HepG2 (cell line): ENCODE data around the gene DLG4. TPM values are rescaled to one million over a fixed set of nuclear protein-coding genes. Genes with fewer than 3 reads are reported as not detected.

Source experiments
- ATAC-seq: fragments of 200-7000 bp; cut with Tn5 transposase; 3 replicates; pipeline ENCODE4 v1.9.1; 2020; ENCODE audit warnings: mild to moderate bottlenecking, moderate library complexity
- BruUV-seq: library from RNA; stranded (reverse); fragments of 400-500 nt; replicated peaks from 2 replicates; lab custom pipeline; 2021; lab: Mats Ljungman, UMichigan
- CTCF ChIA-PET: fragments of 300-600 bp; formaldehyde crosslinking; extraction: SDS; loops from one replicate; lab custom pipeline; 2021; ENCODE audit warnings: low total read pairs, inconsistent platforms, low intra/inter-chr PET ratio; lab: Yijun Ruan, JAX
- POLR2A ChIA-PET: fragments of 350-600 bp; sonication (Branson Sonifier 250); formaldehyde crosslinking; loops from one replicate; lab custom pipeline; 2020; ENCODE audit warnings: antibody characterized with exemption, inconsistent platforms; lab: Yijun Ruan, JAX
- DNase-seq: peaks from one replicate; pipeline ENCODE4 v3.0.0-alpha.2; 2015; ENCODE audit warnings: low spot score
- FAIRE-seq: peaks from 3 replicates; lab custom pipeline; 2011; peaks lifted over from hg19 to GRCh38; lab: Jason Lieb, UNC
- H2AFZ ChIP-seq: one replicate; pipeline ENCODE4 v1.6.1; 2011; ENCODE audit warnings: low read length, inconsistent platforms
- H3K27ac ChIP-seq: fragments of 300-600 bp; 3 replicates; pipeline ENCODE4 v1.8.0; 2011; ENCODE audit warnings: mixed run types, mild to moderate bottlenecking, mixed read lengths, low read length, inconsistent platforms; ENCODE audit not compliant: insufficient read depth; ENCODE audit errors: extremely low read length
- H3K27me3 ChIP-seq, 2 experiments: fragments of 200-600 bp in 1 of 2; 2 replicates in 1 of 2; 3 replicates in 1 of 2; pipeline versions ENCODE4 v1.6.0 to v1.8.0; 2011; ENCODE audit warnings: low read length in 2 of 2, mild to moderate bottlenecking in 2 of 2, moderate library complexity in 2 of 2, inconsistent platforms in 1 of 2; ENCODE audit not compliant: insufficient read depth in 2 of 2, control insufficient read depth in 1 of 2
- H3K36me3 ChIP-seq, 2 experiments: fragments of 200-600 bp in 1 of 2; replicated peaks in 1 of 2; 2 replicates in 1 of 2; 3 replicates in 1 of 2; pipeline versions ENCODE4 v1.5.1 to v1.8.0; 2011; ENCODE audit warnings: low read length in 2 of 2, inconsistent platforms in 1 of 2; ENCODE audit not compliant: insufficient read depth in 2 of 2, control insufficient read depth in 1 of 2
- H3K4me1 ChIP-seq: 2 replicates; pipeline ENCODE4 v1.5.1; 2012; ENCODE audit warnings: low read length, inconsistent platforms; ENCODE audit not compliant: insufficient read depth
- H3K4me2 ChIP-seq: 2 replicates; pipeline ENCODE4 v1.6.0; 2011; ENCODE audit warnings: low read depth, low read length, inconsistent platforms
- H3K4me3 ChIP-seq, 3 experiments: fragments of 200-600 bp in 1 of 3; sonication (generic), shearing (Covaris generic) in 1 of 3; replicated peaks in 1 of 3; 2 replicates each; pipeline ENCODE4 v1.5.1; 2011 to 2016; ENCODE audit warnings: low read length in 3 of 3, inconsistent platforms in 2 of 3, low read depth in 2 of 3, mild to moderate bottlenecking in 2 of 3, control low read depth in 1 of 3, mixed read lengths in 1 of 3; ENCODE audit not compliant: insufficient read depth in 1 of 3
- H3K79me2 ChIP-seq: one replicate; pipeline ENCODE4 v1.6.1; 2011; ENCODE audit warnings: low read length, inconsistent platforms; ENCODE audit not compliant: insufficient read depth
- H3K9ac ChIP-seq: 2 replicates; pipeline ENCODE4 v1.6.0; 2011; ENCODE audit warnings: mild to moderate bottlenecking, low read depth, low read length, inconsistent platforms; ENCODE audit not compliant: insufficient read depth
- H3K9me3 ChIP-seq: 2 replicates; pipeline ENCODE4 v1.5.1; 2012; ENCODE audit warnings: mild to moderate bottlenecking, low read length
- H4K20me1 ChIP-seq: 2 replicates; pipeline ENCODE4 v1.6.0; 2011; ENCODE audit warnings: inconsistent platforms, mild to moderate bottlenecking, low read length, moderate library complexity; ENCODE audit not compliant: insufficient read depth
- GZF1 ChIP-seq: sonication (generic); formaldehyde crosslinking; IDR thresholded peaks from 2 replicates; pipeline ENCODE4 v1.5.1; 2020; ENCODE audit warnings: mild to moderate bottlenecking, missing genetic modification reagents
- KDM2A ChIP-seq: sonication (generic); formaldehyde crosslinking; IDR thresholded peaks from 2 replicates; pipeline ENCODE4 v1.4.0; 2020; ENCODE audit warnings: low read depth, missing genetic modification reagents, borderline replicate concordance
- MBNL3 ChIP-seq: fragments of 250-450 bp; sonication (Bioruptor Pico); conservative IDR thresholded peaks from 2 replicates; pipeline ENCODE4 v1.8.0; 2022; ENCODE audit warnings: mild to moderate bottlenecking, inconsistent platforms
- NCOA2 ChIP-seq: sonication (generic); formaldehyde crosslinking; IDR thresholded peaks from 2 replicates; pipeline ENCODE4 v1.8.0; 2022; ENCODE audit warnings: inconsistent platforms
- POLR2G ChIP-seq: fragments of 200-400 bp; formaldehyde crosslinking; IDR thresholded peaks from 2 replicates; pipeline ENCODE4 v1.6.1; 2018; ENCODE audit warnings: mild to moderate bottlenecking, low read depth, low read length, moderate library complexity
- REL ChIP-seq: sonication (generic); formaldehyde crosslinking; conservative IDR thresholded peaks from 2 replicates; pipeline ENCODE4 v1.8.0; 2022; ENCODE audit warnings: mild to moderate bottlenecking, missing genetic modification reagents, moderate library complexity
- ZMAT3 ChIP-seq: sonication (generic); formaldehyde crosslinking; conservative IDR thresholded peaks from 2 replicates; pipeline ENCODE4 v1.7.0; 2021; ENCODE audit warnings: missing genetic modification reagents
- ZNF737 ChIP-seq: sonication (generic); formaldehyde crosslinking; IDR thresholded peaks from 2 replicates; pipeline ENCODE4 v1.5.0; 2020; ENCODE audit warnings: missing genetic modification reagents, mild to moderate bottlenecking, borderline replicate concordance
- ZNF790 ChIP-seq: sonication (generic); formaldehyde crosslinking; IDR thresholded peaks from 2 replicates; pipeline ENCODE4 v1.8.0; 2022; ENCODE audit warnings: missing genetic modification reagents, mild to moderate bottlenecking, borderline replicate concordance
- WGBS: methylation state at CpG from one replicate; pipeline ENCODE4 v1.1.6; 2017; ENCODE audit warnings: low lambda C conversion rate; 5-methylcytosine and 5-hydroxymethylcytosine counted together
- in situ Hi-C: cut with HindIII; loops from 2 replicates; pipeline ENCODE4 v1.10.0; 2017; ENCODE audit warnings: low pct_unique_long_range_greater_than_20kb; ENCODE audit not compliant: extremely low pct_ligation_motif_present
- intact Hi-C: fragments of 100-400 bp; cut with micrococcal nuclease; formaldehyde crosslinking; loops from one replicate; pipeline ENCODE4 v1.10.0; 2022; ENCODE audit not compliant: unreplicated experiment
- polyA plus RNA-seq, 8 experiments: library from polyadenylated mRNA; depleted of rRNA in 3 of 8; stranded (reverse) in 7 of 8; unstranded in 1 of 8; fragments of >200 nt; fragmentation: Illumina TruSeq in 4 of 8; extraction: Trizol in 4 of 8; gene quantifications; 2 replicates each; pipeline versions ENCODE4 v1.2.1 to v1.2.3, GENCODE V29; 2011 to 2016; ENCODE audit warnings: low read depth in 4 of 8, missing spikeins in 1 of 8, mixed read lengths in 1 of 8; ENCODE audit not compliant: insufficient read depth in 1 of 8
- total RNA-seq, 5 experiments: library from RNA; depleted of rRNA; stranded (reverse); fragments of >200 nt; fragmentation: Illumina TruSeq; extraction: Trizol; gene quantifications; 2 replicates each; pipeline ENCODE4 v1.2.3, GENCODE V29; 2016; ENCODE audit warnings: low read depth in 1 of 5
- TF ChIP-seq, protein P1 (sequence below): sonication (generic); formaldehyde crosslinking; IDR thresholded peaks from 2 replicates; pipeline ENCODE4 v1.4.0; 2020; ENCODE audit warnings: mild to moderate bottlenecking, missing genetic modification reagents
- TF ChIP-seq, protein P2 (sequence below): sonication (generic); formaldehyde crosslinking; IDR thresholded peaks from 2 replicates; pipeline ENCODE4 v1.4.0; 2020; ENCODE audit warnings: missing genetic modification reagents, mild to moderate bottlenecking, borderline replicate concordance
- TF ChIP-seq, protein P3 (sequence below): sonication (generic); formaldehyde crosslinking; IDR thresholded peaks from 2 replicates; pipeline ENCODE4 v1.5.1; 2020; ENCODE audit warnings: missing genetic modification reagents, mild to moderate bottlenecking, borderline replicate concordance
- TF ChIP-seq, protein P4 (sequence below): sonication (generic); formaldehyde crosslinking; IDR thresholded peaks from 2 replicates; pipeline ENCODE4 v1.8.0; 2022; ENCODE audit warnings: low read depth, missing genetic modification reagents

The DLG4 gene
- total and polyA plus RNA-seq, 2 of the 13 experiments (the other 11 are each of a cell fraction or from before 2014, with no cell fraction given) = 0.71 to 4.3 TPM

DNA sequence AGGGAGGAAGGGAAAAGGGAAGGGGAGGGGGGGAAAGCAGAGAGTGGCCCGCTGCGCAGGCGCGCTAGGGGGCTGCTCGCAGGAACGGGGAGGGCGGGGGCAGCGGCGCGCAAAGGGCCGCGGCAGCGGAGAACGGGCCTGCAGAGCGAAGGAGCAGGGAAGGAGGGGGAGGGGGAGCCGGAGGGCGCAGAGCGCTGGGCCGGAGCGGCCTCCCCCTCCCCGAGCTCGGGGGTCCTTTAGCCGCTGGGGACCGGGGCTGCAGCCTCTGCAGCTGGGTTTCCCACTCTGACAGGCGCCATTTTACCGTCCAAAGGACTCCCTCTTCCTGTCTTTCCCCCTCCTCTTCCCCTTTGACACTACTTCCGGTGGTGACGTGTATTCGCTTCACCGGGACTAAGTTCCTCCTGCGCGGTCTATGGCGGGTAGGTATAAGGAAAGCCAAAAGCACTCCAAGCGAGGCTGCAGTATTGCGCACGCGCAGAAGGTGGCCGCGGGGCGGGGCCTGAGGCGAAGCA, 32.1 kb upstream of the DLG4 start, which contains the start of gene CTDNEP1 (continued):
- TF ChIP-seq ZNF737 (CRISPR knock-in tag) (no peak), ZNF790 (CRISPR knock-in tag) (no peak), GZF1 (no peak; the same call in 1 of the 2 replicates), NCOA2 (no peak), ZMAT3 (CRISPR knock-in tag) (no peak), MBNL3 (CRISPR knock-in tag) (no peak)
- TF ChIP-seq, protein P1, sequence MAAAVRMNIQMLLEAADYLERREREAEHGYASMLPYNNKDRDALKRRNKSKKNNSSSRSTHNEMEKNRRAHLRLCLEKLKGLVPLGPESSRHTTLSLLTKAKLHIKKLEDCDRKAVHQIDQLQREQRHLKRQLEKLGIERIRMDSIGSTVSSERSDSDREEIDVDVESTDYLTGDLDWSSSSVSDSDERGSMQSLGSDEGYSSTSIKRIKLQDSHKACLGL = no peak
- TF ChIP-seq, protein P2, sequence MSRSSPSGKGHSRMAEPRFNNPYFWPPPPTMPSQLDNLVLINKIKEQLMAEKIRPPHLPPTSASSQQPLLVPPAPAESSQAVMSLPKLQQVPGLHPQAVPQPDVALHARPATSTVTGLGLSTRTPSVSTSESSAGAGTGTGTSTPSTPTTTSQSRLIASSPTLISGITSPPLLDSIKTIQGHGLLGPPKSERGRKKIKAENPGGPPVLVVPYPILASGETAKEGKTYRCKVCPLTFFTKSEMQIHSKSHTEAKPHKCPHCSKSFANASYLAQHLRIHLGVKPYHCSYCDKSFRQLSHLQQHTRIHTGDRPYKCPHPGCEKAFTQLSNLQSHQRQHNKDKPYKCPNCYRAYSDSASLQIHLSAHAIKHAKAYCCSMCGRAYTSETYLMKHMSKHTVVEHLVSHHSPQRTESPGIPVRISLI (CRISPR knock-in tag) = no peak
- TF ChIP-seq, all 625 proteins: peak for 63

DNA sequence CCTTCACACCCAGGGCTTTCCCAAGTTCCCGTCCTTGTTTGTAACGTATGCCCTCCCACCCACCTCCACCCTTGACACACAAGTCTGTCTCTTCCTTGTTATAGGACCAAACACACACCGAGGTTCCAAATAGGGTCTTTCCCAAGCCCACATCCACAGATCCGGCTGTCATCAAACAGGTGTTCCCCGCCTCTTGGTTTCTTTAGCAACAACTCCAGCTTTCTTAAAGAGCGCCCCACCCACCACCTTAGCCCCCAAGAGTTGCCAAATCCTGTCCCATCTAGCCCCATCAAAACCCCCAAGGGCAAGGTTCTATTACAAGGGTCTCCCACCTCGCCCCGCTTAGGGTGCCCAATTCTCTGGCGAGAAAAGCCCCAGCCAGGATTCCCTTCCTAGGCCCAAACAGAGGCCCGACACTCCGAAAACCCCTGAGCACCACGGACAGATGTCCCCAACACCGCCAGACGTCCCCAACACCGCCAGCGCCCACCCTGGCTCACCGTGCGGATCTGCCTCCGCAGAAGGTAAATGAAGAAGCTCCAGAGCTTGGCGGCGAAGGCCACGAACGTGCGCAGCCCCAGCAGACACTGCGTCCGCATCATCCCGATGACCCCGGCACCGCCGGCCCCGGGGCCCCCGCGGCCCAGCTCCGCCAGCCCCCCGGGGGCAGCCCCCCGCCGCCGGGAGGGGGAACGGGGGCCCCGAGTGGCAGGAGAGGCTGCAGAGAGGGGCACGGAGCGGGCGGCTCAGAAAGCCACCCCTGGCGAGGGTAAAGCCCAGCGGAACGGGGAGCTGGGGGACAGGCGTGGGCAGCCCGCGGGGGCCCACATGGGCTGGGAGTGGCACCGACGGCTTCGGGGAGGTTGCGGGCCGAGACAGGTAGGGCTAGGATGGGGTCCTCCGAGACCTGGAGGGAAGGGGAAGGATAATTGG, 31.3 kb upstream of the DLG4 start:
- no peaks in the 10 kb centered on the region for H4K20me1 ChIP-seq
- H3K27me3 ChIP-seq = peaks cover 0 to 2% of the 10 kb centered on the region in 2 experiments; a peak in 1 of 5 replicates
- ATAC-seq (peak; percentile 39), DNase-seq (no peak), FAIRE-seq (no peak)
- H3K9me3 ChIP-seq = no peaks in the 10 kb centered on the region
- H3K27ac ChIP-seq = peak overlapping the region; percentile 99
- POLR2A ChIA-PET = interaction anchor here (0.7 to 2.6 kb wide), 11 partner anchors 9 to 79 kb away, joined by 3 to 34 read pairs (median 10); partner anchors contain the start of genes ACADVL, ASGR1, DLG4 and DVL2
- H3K4me3 ChIP-seq = peak overlapping the region; percentile 95 to 99 (median 96)
- no peak overlapping the region for H2AFZ ChIP-seq
- CTCF ChIA-PET = interaction anchor here (1.5 kb wide), 1 partner anchor 30 kb away, joined by 5 read pairs; the partner anchor contains the start of gene SLC2A4
- peak overlapping the region; percentile 96 for H3K9ac ChIP-seq
- in situ Hi-C loops = no loop called here
- intact Hi-C loops = no loop called here
- no TSS peak for BruUV-seq
- H3K4me2 ChIP-seq = peak overlapping the region; percentile 90
- H3K36me3 ChIP-seq = peaks cover 11 to 24% of the 10 kb centered on the region in 2 experiments; a peak in 4 of 5 replicates
- 2% methylated on average over 28 of the region's 55 CpGs for WGBS
- peaks cover 38% of the 10 kb centered on the region for H3K4me1 ChIP-seq
- H3K79me2 ChIP-seq = peaks cover 56% of the 10 kb centered on the region
- TF ChIP-seq POLR2G = no peak
- TF ChIP-seq REL (CRISPR knock-in tag) = 0 out of 2 replicates have a peak, but pooled peaks have one; percentile 8
- TF ChIP-seq, protein P3, sequence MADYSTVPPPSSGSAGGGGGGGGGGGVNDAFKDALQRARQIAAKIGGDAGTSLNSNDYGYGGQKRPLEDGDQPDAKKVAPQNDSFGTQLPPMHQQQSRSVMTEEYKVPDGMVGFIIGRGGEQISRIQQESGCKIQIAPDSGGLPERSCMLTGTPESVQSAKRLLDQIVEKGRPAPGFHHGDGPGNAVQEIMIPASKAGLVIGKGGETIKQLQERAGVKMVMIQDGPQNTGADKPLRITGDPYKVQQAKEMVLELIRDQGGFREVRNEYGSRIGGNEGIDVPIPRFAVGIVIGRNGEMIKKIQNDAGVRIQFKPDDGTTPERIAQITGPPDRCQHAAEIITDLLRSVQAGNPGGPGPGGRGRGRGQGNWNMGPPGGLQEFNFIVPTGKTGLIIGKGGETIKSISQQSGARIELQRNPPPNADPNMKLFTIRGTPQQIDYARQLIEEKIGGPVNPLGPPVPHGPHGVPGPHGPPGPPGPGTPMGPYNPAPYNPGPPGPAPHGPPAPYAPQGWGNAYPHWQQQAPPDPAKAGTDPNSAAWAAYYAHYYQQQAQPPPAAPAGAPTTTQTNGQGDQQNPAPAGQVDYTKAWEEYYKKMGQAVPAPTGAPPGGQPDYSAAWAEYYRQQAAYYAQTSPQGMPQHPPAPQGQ (CRISPR knock-in tag) = no peak
- TF ChIP-seq, protein P4, sequence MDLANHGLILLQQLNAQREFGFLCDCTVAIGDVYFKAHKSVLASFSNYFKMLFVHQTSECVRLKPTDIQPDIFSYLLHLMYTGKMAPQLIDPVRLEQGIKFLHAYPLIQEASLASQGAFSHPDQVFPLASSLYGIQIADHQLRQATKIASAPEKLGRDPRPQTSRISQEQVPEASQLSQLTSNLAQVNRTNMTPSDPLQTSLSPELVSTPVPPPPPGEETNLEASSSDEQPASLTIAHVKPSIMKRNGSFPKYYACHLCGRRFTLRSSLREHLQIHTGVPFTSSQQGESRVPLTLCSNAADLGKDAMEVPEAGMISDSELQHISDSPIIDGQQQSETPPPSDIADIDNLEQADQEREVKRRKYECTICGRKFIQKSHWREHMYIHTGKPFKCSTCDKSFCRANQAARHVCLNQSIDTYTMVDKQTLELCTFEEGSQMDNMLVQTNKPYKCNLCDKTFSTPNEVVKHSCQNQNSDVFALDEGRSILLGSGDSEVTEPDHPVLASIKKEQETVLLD = peak; percentile 30; the same call in 1 of the 2 replicates
- 0 out of 2 replicates have a peak, but pooled peaks have one; percentile 10 for TF ChIP-seq KDM2A (CRISPR knock-in tag)
